ENCODE measurements around the gene TPCN1. TPM values are rescaled to one million over a fixed set of nuclear protein-coding genes. Genes with fewer than 3 reads are reported as not detected.

The TPCN1 gene
- total RNA-seq, 4 donors from 2014 or later: 27.6 to 82.3 (median 46.3) TPM

DNA sequence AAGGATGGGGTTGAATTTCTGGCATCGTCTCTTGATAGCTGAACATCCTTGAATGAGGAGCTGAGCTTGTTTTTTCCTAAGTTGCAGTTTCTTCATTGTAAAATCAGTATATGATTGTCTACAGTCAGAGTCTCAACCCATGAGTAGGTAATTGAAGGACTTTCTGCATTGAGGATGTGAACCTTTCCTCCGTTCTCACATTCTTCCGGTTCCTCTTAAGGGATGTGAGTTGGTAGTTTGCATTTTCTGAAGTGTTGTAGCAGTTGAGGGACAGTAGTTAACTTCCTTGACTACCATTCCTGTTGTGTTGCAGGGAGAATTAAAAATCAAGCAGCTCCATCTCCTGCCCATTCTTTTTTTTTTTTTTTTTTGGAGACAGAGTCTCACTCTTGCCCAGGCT is 19.1 kb downstream of the TPCN1 start:
- TF ChIP-seq, protein P1, sequence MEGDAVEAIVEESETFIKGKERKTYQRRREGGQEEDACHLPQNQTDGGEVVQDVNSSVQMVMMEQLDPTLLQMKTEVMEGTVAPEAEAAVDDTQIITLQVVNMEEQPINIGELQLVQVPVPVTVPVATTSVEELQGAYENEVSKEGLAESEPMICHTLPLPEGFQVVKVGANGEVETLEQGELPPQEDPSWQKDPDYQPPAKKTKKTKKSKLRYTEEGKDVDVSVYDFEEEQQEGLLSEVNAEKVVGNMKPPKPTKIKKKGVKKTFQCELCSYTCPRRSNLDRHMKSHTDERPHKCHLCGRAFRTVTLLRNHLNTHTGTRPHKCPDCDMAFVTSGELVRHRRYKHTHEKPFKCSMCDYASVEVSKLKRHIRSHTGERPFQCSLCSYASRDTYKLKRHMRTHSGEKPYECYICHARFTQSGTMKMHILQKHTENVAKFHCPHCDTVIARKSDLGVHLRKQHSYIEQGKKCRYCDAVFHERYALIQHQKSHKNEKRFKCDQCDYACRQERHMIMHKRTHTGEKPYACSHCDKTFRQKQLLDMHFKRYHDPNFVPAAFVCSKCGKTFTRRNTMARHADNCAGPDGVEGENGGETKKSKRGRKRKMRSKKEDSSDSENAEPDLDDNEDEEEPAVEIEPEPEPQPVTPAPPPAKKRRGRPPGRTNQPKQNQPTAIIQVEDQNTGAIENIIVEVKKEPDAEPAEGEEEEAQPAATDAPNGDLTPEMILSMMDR (IDR thresholded peaks at IDR 0.05; ENCODE audit: low read depth): no peak

DNA sequence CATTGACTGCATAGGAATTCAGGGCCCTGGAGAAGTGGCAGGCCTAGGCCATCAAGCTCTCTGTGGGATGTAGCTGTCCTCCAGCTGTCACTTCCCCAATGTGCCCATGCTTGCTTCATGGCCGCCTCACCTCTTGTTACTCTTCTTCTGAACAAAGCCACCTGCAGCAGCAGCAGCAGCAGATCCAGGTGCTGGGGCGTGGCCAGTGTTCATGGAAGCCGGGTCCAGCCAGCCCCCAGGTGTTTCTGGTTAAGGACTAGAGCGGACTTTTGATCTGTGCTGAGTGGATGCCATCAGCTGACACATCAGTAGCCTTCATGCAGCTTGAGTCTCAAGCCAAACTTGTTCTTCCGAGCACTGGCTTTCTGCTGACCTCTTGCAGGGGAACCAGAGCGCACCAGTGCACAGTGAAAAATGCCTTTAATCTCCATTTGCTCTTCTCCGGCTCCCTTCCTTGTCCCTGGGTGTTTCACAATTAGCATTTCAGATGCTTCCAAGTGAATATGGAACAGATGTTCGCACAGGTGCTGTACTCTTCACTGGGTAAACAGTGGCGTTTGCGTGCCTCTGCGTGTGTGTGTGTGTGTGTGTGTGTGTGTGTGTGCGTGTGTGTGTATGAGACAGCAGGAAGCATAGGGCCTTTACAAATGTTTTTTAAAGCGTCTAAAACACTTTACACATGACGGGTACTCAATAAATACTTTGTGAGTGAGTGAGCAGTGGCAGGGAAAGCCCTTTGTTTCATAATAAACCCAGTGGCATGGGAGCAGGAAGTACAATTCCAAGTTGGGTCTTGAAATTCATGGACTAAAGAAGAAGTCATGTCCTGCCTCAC is 20.1 kb downstream of the TPCN1 start:
- TF ChIP-seq, protein P1 (IDR thresholded peaks at IDR 0.05; ENCODE audit: low read depth): no peak

DNA sequence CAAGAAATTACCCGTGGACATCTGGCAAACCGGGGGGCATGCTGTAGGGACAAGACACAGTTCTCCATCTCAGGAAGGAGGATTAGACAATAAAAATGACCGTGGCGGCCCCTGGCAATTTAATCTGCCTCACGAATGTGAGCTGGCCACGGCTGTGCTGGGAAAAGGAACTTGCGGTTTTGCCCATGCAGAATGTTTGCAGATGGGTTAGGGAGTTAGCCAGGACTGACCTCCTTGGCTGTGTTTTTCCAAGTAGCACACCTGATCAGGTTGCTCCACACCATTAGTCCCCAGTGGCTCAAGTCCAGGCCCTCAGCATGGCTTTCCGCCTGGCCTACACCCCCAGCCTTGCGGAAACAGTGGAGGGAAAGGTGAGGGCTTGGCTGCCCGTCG is 20.8 kb downstream of the TPCN1 start:
- TF ChIP-seq, protein P1 (IDR thresholded peaks at IDR 0.05; ENCODE audit: low read depth): no peak

DNA sequence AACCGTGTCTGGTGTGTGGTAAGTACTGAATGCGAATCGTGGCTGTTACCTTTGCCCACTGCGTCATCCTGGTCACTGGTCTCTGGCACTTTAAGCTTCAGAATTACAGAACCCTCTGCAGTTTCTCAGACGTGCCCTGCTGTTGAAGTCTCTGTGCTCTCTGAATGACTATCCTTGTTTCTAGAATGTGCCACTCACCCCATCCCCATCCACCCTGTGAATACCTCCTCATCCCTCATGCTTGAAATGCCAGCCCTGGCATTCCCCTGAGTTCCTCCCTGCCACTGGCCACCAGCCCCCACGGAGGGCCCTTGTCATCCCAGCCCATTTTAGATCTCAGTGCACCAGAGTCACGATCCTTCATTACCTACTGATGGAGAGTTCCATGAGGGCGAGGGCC is 21.3 kb downstream of the TPCN1 start:
- TF ChIP-seq, protein P1 (IDR thresholded peaks at IDR 0.05; ENCODE audit: low read depth): no peak

DNA sequence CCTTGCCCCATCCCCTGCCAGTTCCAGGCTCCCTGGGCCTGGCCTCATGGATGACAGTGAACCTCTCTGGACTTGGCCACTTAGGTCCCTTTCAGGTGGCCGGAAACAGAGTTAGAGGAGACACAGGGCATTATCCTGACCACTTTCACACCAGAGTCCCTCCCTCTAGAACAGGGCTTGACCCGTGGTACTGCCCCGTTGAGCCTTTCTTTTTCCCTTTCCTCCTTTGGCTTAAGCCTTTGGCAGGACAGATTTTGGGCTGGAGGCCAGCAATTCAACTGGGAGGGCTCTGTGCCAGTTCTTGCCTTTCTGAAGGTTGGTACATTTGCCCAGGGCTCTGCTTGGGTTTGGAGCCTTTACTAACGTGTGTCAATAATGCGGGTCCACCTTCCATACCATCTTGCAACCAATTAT is 22.8 kb downstream of the TPCN1 start:
- TF ChIP-seq, protein P1 (IDR thresholded peaks at IDR 0.05; ENCODE audit: low read depth): no peak

DNA sequence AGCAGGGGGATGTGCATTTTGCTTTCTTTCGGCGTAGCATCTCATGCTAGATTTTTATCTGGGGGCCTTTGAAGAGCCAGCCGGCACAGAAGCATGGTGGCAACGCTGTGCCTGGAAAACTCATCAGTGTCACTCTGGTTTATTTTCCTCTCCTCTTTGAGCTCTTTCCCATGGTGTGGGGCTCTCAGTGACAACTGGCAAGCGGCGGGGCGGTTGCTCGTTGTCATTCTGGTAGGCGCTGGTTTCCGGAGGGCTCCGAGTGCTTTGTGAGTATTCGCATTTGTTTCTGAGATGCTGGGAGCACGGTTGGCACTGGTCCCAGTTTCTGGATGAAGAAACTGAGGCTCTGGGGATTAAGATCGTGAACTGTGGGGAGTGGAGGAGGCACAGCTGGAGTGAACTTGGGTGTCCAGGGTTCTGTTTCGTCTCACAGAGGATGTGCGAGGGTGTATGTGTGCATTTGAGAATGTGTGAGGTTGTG is 23.3 kb downstream of the TPCN1 start:
- TF ChIP-seq, protein P1 (IDR thresholded peaks at IDR 0.05; ENCODE audit: low read depth): no peak

DNA sequence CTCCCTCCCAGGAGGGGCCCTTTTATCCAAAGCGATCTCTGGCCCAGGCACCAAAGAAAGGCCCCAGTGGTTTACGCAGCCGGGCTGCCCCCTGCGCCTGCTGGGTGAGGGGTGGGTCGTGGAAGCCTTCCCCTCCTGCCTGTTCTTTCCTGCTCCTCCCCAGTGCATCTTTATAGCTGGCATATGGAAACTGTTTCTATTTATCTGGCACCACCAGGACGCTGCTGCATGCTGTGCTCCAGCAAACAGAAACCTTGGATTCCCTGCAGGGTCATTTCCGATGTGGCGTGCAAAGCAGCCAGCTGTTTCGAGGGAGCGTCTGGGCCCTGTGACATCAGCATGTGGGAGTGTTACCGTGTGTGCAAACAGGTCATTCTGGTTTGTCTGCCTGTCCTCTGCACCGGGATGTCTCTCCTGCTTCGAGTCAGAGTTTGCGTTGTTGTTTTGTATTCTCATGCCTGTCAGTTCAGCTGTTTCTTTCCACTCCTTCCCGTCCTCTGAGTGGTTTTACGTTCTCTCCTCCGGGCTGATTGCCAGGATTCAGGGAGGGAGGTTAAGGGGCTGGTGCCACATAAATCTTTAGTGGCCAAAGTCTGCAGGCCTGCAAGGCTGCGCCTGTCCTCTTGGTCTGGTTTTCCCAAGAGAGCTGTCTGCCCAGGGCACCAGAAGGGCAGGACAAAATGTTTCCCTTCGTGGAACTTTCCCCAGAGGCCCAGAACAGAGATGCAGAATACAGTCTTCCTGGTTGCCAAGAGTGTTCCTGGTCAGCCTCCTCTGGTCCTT is 24.6 kb downstream of the TPCN1 start:
- TF ChIP-seq, protein P1 (IDR thresholded peaks at IDR 0.05; ENCODE audit: low read depth): no peak

Data from subcutaneous adipose tissue (tissue), 4 donors.